Natural killer cell (primary cell): ENCODE measurements around the gene RFPL4A. TPM values are rescaled to one million over a fixed set of nuclear protein-coding genes. Genes with fewer than 3 reads are reported as not detected.
"Not testable (repeated sequence)": the region's sequence is repeated elsewhere in the genome, so short reads cannot be mapped to it uniquely, and the experiment has no call there.

Experiments
- ATAC-seq, 3 donors: fragments of 150-1000 bp in 2 of 3; fragments of 200-7000 bp in 1 of 3; cut with Tn5 transposase; 1 replicate in 1 of 3; 2 replicates in 2 of 3; pipeline ENCODE4 v1.10.0; 2021; ENCODE audit warnings: mild to moderate bottlenecking in 2 of 3, moderate library complexity in 2 of 3
- DNase-seq, 2 donors: peaks; one replicate each; pipeline versions ENCODE4 v3.0.0 to v3.0.0-alpha.2; 2013 to 2021; ENCODE audit warnings: mixed read lengths in 1 of 2
- H3K27ac ChIP-seq: one replicate; pipeline ENCODE4 v1.5.1; 2013; ENCODE audit warnings: mild to moderate bottlenecking, low read length
- H3K27me3 ChIP-seq: one replicate; pipeline ENCODE4 v1.6.1; 2013; ENCODE audit warnings: low read length; ENCODE audit not compliant: control insufficient read depth, insufficient read depth
- H3K36me3 ChIP-seq: one replicate; pipeline ENCODE4 v1.6.1; 2013; ENCODE audit warnings: low read length; ENCODE audit not compliant: control insufficient read depth, insufficient read depth
- H3K4me1 ChIP-seq: one replicate; pipeline ENCODE4 v1.6.1; 2013; ENCODE audit warnings: low read length; ENCODE audit not compliant: control insufficient read depth, insufficient read depth
- H3K4me3 ChIP-seq: one replicate; pipeline ENCODE4 v1.5.1; 2013; ENCODE audit warnings: low read length
- H3K9me3 ChIP-seq: one replicate; pipeline ENCODE4 v1.6.1; 2013; ENCODE audit warnings: low read length; ENCODE audit not compliant: control insufficient read depth, insufficient read depth
- H3K27ac Mint-ChIP-seq, 2 donors: one replicate each; pipeline ENCODE4 v1.8.0; 2022; ENCODE audit warnings: mild to moderate bottlenecking in 2 of 2, mixed read lengths in 2 of 2, moderate library complexity in 1 of 2
- H3K27me3 Mint-ChIP-seq, 2 donors: one replicate each; pipeline ENCODE4 v1.8.0; 2022; ENCODE audit warnings: low read depth in 2 of 2, mixed read lengths in 2 of 2
- H3K36me3 Mint-ChIP-seq: one replicate; pipeline ENCODE4 v1.8.0; 2022; ENCODE audit warnings: mixed read lengths
- H3K4me1 Mint-ChIP-seq, 2 donors: one replicate each; pipeline ENCODE4 v1.8.0; 2022; ENCODE audit warnings: mixed read lengths in 2 of 2
- H3K4me3 Mint-ChIP-seq: one replicate; pipeline ENCODE4 v1.8.0; 2022; ENCODE audit warnings: mild to moderate bottlenecking, moderate library complexity, mixed read lengths
- H3K9me3 Mint-ChIP-seq, 2 donors: one replicate each; pipeline ENCODE4 v1.8.0; 2022; ENCODE audit warnings: mixed read lengths in 2 of 2
- CTCF ChIP-seq: fragments of 200-600 bp; IDR thresholded peaks from one replicate; pipeline ENCODE4 v1.8.0; 2022; ENCODE audit warnings: antibody characterized with exemption
- WGBS: methylation state at CpG from one replicate; pipeline ENCODE4 v1.1.7; 2013; ENCODE audit warnings: missing lambda C conversion rate; ENCODE audit not compliant: insufficient coverage; 5-methylcytosine and 5-hydroxymethylcytosine counted together
- intact Hi-C: fragments of 100-400 bp; cut with micrococcal nuclease; formaldehyde crosslinking; loops from one replicate; pipeline ENCODE4 v1.14.2; 2022
- total RNA-seq, 4 donors: library from RNA; stranded (reverse); fragments of 120-200 nt in 1 of 4; gene quantifications; one replicate each; pipeline versions ENCODE4 v1.2.3 to v1.2.4, GENCODE V29; 2013 to 2022

The RFPL4A gene
- total RNA-seq, 3 donors from 2014 or later (not counting 1 experiment from before 2014, with no cell fraction given), result not detected

GRCh38 chr19:55716531-55716930, 42.4 kb upstream of the RFPL4A start:
- Mint-ChIP-seq H3K9me3 (peaks cover 0 to 5% of the 10 kb centered on the region in 2 donors), H3K4me1 (peaks cover 0 to 6% of the 10 kb centered on the region in 2 donors), H3K27me3 (peaks cover 16 to 26% of the 10 kb centered on the region in 2 donors), H3K36me3 (peaks cover under 1% of the 10 kb centered on the region), H3K4me3 (no peak overlapping the region), H3K27ac (no peak overlapping the region)
- H3K27ac ChIP-seq, result no peak overlapping the region
- ATAC-seq, result no peak
- no peak for DNase-seq
- intact Hi-C loops, result no loop called here
- H3K27me3 ChIP-seq, result peaks cover 6% of the 10 kb centered on the region
- no peak for TF ChIP-seq CTCF
- no peak overlapping the region for H3K4me3 ChIP-seq
- no peaks in the 10 kb centered on the region for H3K4me1 ChIP-seq
- no peaks in the 10 kb centered on the region for H3K9me3 ChIP-seq
- WGBS, result 88% methylated on average over 15 of the region's 15 CpGs
- H3K36me3 ChIP-seq, result no peaks in the 10 kb centered on the region

- no peaks in the 10 kb centered on the region for H3K9me3 ChIP-seq
- TF ChIP-seq CTCF, result no peak
- H3K36me3 ChIP-seq, result no peaks in the 10 kb centered on the region
- peaks cover 8% of the 10 kb centered on the region for H3K27me3 ChIP-seq
- H3K4me1 ChIP-seq, result no peaks in the 10 kb centered on the region
- no peak overlapping the region for H3K4me3 ChIP-seq
- no peak overlapping the region for H3K27ac Mint-ChIP-seq
- peaks cover 2 to 5% of the 10 kb centered on the region in 2 donors for H3K9me3 Mint-ChIP-seq
- WGBS, result 85% methylated on average over 11 of the region's 11 CpGs
- H3K27ac ChIP-seq, result no peak overlapping the region
- peaks cover 7% of the 10 kb centered on the region for H3K36me3 Mint-ChIP-seq
- H3K4me1 Mint-ChIP-seq, result peaks cover 0 to 6% of the 10 kb centered on the region in 2 donors
- peaks cover 22 to 33% of the 10 kb centered on the region in 2 donors for H3K27me3 Mint-ChIP-seq
- no peak for ATAC-seq
- intact Hi-C loops, result no loop called here
- DNase-seq, result no peak
- no peak overlapping the region for H3K4me3 Mint-ChIP-seq
Observed at GRCh38 chr19:55717251-55717650, 41.6 kb upstream of the RFPL4A start.

GRCh38 chr19:55717879-55718711, 40.8 kb upstream of the RFPL4A start:
- H3K27me3 Mint-ChIP-seq, result peaks cover 23 to 36% of the 10 kb centered on the region in 2 donors
- H3K9me3 ChIP-seq, H3K4me3 ChIP-seq, DNase-seq, H3K4me1 ChIP-seq, ATAC-seq, H3K4me1 Mint-ChIP-seq, H3K4me3 Mint-ChIP-seq, intact Hi-C loops, H3K27ac ChIP-seq, H3K36me3 ChIP-seq, H3K9me3 Mint-ChIP-seq, H3K36me3 Mint-ChIP-seq, H3K27me3 ChIP-seq, H3K27ac Mint-ChIP-seq: not testable (repeated sequence)
- WGBS, result 47% methylated on average over 13 of the region's 13 CpGs

- H3K4me3 ChIP-seq, result no peak overlapping the region
- H3K27ac ChIP-seq, result no peak overlapping the region
- no peak overlapping the region for H3K4me3 Mint-ChIP-seq
- TF ChIP-seq CTCF, result no peak
- intact Hi-C loops, result no loop called here
- H3K27ac Mint-ChIP-seq, result no peak overlapping the region
- peaks cover 23 to 38% of the 10 kb centered on the region in 2 donors for H3K27me3 Mint-ChIP-seq
- ATAC-seq (no peak), DNase-seq (no peak)
- 63% methylated on average over 4 of the region's 5 CpGs for WGBS
- peaks cover 7% of the 10 kb centered on the region for H3K36me3 Mint-ChIP-seq
- H3K36me3 ChIP-seq, result no peaks in the 10 kb centered on the region
- no peaks in the 10 kb centered on the region for H3K4me1 Mint-ChIP-seq
- H3K4me1 ChIP-seq, result no peaks in the 10 kb centered on the region
- no peaks in the 10 kb centered on the region for H3K9me3 ChIP-seq
- H3K27me3 ChIP-seq, result peaks cover 4% of the 10 kb centered on the region
- H3K9me3 Mint-ChIP-seq, result peaks cover 2 to 3% of the 10 kb centered on the region in 2 donors
Observed at GRCh38 chr19:55720214-55720746, 38.6 kb upstream of the RFPL4A start.
